ENCODE measurements around the gene SKA3.
"Not testable (repeated sequence)": the region's sequence is repeated elsewhere in the genome, so short reads cannot be mapped to it uniquely, and the experiment has no call there.

SKA3 gene

DNA sequence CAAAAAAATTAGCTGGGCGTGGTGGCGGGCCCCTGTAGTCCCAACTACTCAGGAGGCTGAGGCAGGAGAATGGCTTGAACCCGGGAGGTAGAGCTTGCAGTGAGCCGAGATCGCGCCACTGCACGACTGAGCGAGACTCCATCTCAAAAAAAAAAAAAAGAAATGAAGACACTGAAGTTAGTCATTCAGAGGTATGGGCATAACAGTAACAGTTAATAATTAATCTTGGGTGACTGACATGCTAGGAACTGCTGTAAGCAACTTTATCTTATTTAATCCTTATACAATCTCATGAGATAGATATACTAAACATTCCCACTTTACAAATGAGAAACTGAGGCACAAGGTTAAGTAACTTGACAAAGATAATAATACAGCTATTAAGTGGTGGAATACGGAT is 4.9 kb downstream of the SKA3 start:
- DNase-seq (ENCODE audit: low read depth in 1 of 2, low spot score in 1 of 2): no peak

DNA sequence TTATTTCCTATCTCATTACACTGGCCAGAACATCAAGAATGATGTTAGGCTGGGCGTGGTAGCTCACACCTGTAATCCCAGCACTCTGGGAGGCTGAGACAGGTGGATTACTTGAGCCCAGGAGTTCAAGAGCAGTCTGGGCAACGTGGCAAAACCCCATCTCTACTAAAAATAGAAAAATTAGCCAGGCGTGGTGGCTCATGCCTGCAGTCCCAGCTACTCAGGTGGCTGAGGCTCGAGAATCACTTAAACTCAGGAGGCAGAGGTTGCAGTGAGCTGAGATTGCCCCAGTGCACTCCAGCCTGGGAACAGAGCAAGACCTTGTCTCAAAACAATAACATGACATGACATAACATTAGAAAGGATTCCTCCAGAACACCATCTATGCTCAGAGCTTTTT is 10.7 kb downstream of the SKA3 start:
- not testable (repeated sequence) for DNase-seq (ENCODE audit: low read depth in 1 of 2, low spot score in 1 of 2)

DNA sequence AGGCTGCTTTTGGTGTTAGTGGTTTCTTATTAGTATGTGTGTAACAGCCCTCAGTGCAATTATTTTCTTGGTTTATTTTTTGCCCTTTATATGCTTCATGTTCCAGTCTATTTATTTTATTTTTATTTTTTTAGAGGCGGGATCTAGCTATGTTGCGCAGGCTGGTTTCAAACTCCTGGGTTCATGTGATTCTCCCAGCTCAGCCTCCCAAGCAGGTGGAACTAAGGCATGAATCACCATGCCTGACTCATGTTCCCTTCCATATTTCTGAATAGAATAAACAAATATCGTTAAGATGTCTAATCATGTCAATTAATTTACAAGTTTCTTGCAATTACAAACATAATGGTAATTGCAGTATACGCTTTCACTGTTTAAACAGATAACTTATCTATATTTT is 11.7 kb downstream of the SKA3 start:
- no peak for DNase-seq (ENCODE audit: low read depth in 1 of 2, low spot score in 1 of 2)

DNA sequence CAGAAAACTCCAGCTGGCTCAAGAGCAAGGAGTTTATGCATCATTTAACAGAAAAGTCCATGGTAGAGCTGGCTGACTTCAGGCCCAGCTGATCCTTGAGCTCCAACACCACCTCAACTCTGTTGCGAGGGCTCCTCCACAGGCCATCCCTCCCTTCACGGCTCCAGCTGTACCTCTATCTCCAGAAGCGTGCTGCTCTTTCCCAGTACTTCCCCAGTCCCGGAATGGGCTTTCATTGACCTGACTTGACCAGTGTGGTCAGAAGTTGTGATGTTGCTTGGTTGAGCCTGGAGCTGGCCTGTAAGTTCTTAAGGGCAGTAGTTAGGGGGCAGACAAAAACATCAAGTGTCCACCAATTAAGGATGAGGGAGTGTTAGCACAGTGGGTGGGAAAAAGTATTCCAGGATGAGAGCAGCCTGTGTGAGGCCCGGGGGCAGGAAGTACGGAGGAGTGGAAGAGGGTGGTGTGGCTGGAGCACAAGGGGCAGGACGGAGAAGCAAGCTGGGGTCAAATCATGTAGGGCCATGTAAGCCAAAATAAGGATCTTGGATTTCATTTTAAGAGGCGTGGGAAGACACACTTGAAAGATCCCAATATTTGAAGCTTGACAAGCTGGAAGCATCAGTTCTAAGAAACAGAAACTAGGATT is 24.0 kb downstream of the SKA3 start:
- DNase-seq (ENCODE audit: low read depth in 1 of 2, low spot score in 1 of 2): no peak

DNA sequence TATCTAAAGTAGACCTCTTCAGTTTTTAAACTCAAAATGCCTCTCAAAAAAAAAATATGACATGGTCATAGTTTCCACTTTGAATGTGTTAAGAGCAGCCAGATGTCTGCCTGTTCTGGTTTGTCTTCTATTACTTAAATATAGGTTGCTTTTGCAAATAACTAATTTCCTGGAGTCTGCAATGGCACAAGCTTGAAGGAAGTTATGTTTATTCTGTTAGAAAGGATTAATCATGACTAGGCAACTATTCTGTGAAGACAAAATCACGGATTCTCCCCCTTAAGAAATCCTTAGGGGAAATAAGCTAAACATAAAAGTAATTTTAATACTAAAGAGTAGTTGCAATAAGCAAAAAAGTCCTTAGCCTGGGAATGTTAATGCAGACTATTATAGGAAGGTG is 26.3 kb downstream of the SKA3 start:
- no peak for DNase-seq (ENCODE audit: low read depth in 1 of 2, low spot score in 1 of 2)

DNA sequence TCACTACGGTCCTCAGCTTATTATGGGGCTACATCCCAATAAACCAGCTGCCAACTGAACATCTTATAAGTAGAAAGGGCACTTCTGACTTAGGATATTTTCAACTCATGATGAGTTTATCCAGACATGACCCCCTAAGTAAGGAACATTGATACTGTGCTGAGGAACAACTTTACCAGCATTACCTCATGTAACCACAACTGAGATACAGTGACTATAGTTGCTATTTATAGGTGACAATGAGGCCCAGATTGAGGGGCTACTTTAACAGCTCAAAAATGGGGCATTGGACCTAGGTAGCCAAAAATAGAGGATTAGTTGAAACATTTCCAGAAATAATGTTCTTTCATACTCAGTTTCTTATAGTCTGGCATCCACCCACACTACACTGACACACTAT is 26.8 kb downstream of the SKA3 start:
- DNase-seq (ENCODE audit: low read depth in 1 of 2, low spot score in 1 of 2): no peak

DNA sequence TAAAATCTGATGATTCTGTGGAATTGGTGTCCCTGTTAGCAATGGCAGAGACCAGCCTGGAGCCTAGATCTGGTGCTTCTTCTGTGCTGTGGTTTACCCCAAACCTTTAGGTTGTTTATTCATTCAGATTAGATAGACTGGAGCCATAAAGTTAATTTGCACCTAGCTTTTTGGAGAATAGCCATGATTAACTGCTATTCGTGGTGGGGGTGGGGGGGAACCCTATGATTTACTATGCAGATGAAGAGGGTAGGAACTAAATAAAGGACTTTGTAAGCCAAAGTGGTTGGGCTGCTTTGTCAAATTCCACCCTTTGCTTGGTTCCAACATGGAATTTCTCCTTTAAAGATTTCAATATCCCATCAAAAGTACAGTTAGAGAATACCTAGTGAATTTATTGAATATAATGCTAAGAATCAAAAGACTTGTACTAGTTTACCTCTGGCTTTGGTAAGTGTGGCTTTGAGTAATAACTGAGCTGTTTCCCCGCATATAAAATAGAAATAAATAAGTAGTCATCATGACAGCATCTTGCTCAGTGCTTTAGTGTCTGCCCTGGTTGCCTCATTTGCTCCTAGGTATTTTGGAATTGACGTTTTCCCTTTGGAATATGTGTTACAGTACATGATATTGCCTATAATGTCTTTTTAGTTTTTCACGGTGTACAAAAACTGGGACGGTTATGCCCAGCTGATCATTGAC is 27.6 kb downstream of the SKA3 start:
- no peak for DNase-seq (ENCODE audit: low read depth in 1 of 2, low spot score in 1 of 2)

DNA sequence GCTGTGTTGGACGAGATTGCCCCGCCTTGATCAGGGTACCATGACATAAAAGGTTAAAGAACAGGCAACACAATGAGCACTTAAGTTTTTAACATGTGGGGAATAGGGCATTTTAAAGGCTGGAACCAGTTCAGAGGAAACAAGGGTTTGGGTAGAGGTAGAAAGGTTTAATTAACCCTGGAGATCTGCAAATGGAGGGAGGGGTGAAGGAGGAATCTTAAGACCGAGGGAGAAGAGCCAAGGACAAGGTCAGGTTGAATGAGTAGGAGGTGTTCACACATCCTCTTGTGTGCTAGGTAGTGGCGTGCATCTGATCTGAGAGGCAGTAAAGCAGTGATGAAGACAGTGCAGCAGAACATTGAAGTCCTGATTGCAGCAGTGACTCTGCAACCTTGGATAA is 28.5 kb downstream of the SKA3 start:
- no peak for DNase-seq (ENCODE audit: low read depth in 1 of 2, low spot score in 1 of 2)

DNA sequence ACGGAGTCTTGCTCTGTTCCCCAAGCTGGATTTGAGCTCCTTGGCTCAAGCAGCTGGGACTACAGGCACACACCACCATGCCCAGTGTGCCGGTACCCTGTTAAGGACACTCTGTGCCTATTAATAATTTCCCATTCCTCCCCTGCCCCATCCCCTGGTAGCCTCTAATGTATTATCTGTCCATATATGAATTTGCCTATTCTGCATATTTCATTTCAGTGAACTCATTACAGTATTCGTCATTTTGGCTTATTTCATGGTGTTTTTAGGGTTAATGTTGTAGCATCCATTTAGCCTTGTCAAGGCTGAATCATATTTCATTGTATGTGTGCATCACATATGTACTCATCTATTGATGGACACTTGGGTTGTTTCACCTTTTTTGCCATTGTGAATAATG is 33.6 kb downstream of the SKA3 start:
- DNase-seq (ENCODE audit: low read depth in 1 of 2, low spot score in 1 of 2): no peak

DNA sequence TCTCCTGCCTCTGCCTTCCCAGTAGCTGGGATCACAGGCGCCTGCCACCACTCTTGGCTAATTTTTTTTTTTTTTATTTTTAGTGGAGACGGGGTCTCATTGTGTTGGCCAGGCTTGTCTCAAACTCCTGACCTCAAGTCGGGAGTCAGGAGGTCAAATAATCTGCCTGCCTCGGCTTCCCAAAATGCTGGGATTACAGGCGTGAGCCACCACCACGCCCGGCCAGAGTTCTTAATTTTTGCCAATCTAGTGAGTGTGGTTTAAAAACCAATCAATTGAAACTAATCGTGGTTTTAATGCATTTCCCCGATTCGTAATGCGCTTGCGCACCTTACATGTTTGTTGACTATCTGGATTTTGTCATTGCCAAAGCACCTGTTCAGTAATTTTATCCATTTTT is 37.0 kb downstream of the SKA3 start:
- DNase-seq (ENCODE audit: low read depth in 1 of 2, low spot score in 1 of 2): no peak

DNA sequence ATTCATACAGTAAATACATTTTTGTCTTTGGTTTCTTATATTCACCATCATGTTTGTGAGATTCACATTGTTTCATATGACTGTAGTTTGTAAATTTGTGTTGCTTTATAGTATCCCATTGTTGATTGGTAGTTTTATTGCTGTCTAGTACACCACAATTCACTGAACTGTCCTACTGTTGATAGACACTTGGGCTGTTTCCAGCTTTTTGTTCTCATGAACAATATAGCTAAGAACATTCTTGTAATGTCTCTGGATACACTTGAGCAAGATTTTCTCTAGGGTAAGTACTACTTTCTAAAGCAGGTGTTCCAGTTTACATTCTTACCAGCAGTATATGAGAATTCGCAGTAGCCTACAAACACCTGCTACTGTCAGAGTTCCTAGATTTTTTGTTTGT is 37.8 kb downstream of the SKA3 start:
- no peak for DNase-seq (ENCODE audit: low read depth in 1 of 2, low spot score in 1 of 2)

DNA sequence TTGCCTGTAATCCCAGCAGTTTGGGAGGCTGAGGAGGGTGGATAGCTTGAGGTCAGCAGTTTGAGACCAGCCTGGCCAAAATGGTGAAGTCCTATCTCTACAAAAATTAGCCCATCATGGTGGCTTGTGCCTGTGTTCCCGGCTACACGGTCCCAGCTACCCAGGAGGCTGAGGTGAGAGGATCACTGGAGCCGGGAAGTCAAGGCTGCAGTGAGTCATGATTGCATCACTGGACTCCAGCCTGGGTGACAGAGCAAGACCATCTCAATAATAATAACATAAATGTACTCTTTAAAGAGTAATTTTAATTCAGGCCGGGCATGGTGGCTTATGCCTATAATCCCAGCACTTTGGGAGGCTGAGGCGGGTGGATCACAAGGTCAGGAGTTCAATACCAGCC is 38.7 kb downstream of the SKA3 start:
- no peak for DNase-seq (ENCODE audit: low read depth in 1 of 2, low spot score in 1 of 2)

DNA sequence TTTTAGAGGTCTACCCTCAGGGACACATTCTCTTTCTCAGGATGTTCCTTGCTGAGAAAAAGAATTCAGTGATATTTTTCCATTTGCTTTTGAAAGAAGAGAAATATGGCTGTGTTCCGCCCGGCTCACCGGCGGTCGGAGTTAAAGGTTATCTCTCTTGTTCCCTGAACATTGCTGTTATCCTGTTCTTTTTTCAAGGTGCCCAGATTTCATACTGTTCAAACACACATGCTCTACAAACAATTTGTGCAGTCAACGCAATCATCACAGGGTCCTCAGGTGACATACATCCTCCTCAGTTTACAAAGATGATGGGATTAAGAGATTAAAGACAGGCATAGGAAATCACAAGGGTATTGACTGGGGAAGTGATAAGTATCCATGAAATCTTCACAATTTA is 40.5 kb downstream of the SKA3 start:
- DNase-seq (ENCODE audit: low read depth in 1 of 2, low spot score in 1 of 2): not testable (repeated sequence)

DNA sequence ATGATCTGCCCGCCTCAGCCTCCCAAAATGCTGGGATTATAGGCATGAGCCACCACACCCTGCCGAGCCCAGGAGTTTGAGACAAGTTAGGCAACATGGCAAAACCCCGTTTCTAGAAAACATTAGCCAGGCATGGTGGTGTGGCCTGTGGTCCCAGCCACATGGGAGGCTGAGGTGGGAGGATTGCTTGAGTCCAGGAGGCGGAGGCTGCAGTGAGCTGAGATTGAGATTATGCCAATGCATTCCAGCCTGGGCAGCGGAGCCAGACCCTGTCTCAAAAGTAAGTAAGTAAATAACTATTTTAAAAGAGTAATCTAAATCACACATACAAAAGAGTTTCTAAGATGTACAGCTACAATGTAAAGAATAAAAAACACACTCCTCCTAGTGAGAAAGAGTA is 41.9 kb downstream of the SKA3 start:
- no peak for DNase-seq (ENCODE audit: low read depth in 1 of 2, low spot score in 1 of 2)

DNA sequence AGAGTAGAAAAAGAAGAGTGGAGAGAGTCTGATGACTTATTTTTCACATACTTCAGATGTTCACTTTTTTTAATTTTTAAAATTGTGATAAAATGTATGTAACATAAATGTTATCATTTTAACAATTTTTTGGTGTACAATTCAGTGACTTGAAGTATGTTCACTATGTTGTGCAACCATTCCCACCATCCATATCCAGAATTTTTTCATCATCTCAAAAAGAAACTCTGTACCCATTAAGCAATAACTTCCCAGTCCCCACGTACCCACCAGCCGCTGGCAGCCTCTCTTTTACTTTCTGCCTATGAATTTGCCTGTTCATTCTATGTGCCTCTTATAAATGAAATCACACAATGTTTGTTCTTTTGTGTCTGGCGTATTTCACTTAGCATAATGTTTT is 43.3 kb downstream of the SKA3 start:
- no peak for DNase-seq (ENCODE audit: low read depth in 1 of 2, low spot score in 1 of 2)

DNA sequence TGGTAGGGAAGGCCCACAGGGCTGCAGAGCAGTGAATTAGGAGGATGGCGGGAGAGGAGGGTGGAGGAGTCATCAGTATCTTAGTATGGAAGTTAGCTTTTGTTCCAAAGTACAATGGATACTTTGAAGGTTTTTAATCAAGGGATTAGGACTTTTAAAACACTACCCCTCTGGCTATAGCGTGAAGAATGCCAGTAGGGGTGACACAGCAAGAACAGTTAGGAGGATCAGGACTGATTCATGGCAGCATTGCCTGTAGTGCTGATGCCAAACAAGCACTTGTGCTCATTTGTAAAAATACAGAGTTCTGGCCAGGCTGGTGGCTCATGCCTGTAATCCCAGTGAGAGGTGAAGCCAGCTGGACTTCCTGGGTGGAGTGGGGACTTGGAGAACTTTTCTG is 46.2 kb downstream of the SKA3 start:
- DNase-seq (ENCODE audit: low read depth in 1 of 2, low spot score in 1 of 2): no peak

DNA sequence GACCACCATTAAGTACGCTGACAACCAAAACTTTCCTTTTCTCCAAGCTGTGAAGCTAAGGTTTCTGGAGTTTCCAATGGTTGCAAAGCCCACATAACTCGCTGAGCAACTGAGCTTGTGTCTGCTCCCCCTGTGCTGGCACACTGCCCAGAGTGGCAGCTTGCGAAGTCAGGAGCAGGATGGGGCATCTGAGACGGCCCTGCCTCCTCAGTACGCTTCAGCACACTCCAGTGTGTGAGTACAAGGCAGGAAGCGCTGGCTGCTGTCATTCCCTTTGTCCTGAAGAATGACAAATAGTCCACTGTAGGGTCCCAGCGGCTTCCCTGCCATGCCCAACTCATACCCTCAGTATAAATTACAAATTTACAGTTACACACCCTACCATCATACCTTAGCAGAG is 51.5 kb downstream of the SKA3 start:
- DNase-seq (ENCODE audit: low read depth in 1 of 2, low spot score in 1 of 2): no peak

DNA sequence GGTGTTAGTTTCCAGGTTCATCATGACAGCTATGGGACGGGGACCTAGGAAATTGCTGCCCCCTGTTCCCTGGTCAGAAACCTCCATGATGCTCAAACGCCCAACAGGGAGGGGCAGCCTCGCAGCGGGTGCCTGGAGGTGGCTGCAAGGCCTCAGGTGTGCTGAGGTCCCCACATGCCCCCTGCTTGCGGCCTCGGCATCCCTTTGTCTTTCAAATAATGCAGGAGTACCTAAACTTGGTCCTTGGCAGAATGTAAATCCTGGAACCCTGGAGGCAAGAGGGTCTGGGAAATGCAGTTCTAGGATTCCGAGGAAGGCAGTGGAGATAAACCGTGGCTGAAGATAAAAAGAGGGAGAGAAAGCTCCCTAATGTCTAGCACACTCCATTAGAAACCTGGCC is 52.4 kb downstream of the SKA3 start:
- DNase-seq (ENCODE audit: low read depth in 1 of 2, low spot score in 1 of 2): no peak

DNA sequence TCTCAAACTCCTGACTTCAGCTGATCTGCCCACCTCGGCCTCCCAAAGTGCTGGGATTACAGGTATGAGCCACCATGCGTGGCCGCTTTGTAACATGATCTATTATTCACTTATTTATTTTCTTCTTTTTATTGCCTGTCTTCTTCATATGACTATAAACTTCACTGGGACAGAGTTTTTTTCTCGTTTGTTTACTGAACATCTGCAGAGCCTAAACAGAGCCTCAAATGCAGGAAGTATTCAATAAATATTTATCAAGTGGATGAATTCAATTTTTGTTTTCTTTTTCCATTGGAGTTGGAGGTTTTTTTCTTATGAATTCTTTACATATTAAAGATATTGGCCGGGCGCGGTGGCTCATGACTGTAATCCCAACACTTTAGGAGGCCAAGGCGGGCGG is 54.7 kb downstream of the SKA3 start:
- DNase-seq (ENCODE audit: low read depth in 1 of 2, low spot score in 1 of 2): no peak

DNA sequence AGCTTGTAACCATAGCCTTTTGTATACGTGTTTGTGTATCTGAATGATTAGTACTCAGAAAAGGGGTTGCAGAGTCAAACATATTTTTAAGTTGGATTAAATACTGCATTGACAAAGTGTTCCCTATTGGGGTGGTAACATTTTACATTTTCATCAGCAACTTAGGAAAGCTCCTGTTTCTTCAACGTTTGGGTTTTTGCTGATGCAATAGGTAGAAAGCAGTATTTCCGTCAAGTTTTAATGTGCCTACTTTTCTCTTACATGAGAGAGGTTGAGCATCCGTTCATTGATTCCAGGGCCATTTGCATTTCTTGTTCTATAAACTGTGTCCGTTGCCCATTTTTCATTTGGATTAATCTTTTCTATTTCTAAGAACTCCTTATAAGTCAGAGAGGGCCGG is 56.2 kb downstream of the SKA3 start:
- no peak for DNase-seq (ENCODE audit: low read depth in 1 of 2, low spot score in 1 of 2)

DNA sequence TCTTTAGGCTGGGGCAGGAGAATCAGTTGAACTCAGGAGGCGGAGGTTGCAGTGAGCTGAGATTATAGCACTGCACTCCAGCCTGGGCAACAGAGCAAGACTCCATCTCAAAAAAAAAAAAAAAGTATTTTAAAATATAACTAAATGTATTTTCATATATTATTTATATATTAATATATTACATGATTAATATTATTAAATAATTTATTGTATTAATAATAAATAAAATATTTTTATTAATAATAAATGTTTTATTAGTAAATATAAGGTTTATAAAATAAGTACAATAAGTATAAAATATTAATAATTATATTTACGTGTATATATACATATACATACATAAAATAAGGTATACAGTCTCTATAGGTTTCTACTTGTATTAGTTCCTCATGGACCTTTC is 56.8 kb downstream of the SKA3 start:
- DNase-seq (ENCODE audit: low read depth in 1 of 2, low spot score in 1 of 2): no peak

DNA sequence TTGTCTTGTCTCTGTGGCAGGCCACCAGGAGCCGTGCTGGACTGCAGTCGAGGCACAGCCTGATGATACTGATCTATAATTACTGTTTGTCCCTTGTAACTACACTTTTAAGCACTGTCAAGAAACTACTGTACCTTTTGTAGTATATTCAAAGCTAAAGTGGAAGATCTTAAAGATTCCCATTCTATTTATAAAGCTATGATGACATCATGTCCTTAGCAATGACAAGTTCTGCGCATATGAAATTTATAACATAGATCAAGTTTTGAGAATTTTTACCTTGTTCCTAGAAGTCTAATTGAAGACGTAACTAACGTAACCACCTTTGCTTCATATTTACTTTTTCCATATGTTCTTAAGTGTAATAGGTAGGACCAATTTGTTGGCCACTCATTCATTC is 58.2 kb downstream of the SKA3 start:
- DNase-seq (ENCODE audit: low read depth in 1 of 2, low spot score in 1 of 2): no peak

DNA sequence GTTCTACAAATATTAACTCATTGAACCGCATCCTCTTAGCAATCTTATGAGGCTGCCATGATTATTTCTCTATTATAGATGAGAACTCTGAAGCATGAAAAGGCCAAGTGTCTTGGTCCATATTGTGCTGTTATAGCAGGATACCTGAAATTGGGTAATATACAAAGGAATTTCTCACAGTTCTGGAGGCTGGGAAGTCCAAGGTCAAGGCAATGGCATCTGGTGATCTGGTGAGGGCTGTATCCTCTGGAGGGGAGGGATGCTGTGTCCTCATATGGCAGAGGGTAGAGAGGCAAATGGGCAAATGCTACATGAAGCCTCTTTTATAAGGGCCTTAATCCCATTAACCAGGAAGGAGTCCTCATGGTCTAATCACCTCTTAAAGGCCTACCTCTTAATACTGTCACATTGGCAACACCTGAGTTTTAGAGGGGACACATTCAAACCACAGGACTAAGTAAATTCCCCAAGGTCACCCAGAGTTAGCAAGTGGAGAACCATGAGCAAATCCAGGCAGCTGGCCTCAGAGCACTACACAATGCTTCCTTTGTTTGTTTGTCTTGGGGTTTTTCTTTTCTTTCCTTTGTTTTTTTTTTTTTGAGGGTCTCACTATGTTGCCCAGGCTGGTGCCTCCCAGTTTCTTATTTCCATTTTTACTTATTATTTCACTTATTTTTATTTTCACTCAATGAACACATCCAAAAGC is 59.1 kb downstream of the SKA3 start:
- no peak for DNase-seq (ENCODE audit: low read depth in 1 of 2, low spot score in 1 of 2)
